ENCODE data around the gene GRM7. TPM values are rescaled to one million over a fixed set of nuclear protein-coding genes. Genes with fewer than 3 reads are reported as not detected.

GRM7 gene
- total RNA-seq, 2 experiments from 2014 or later: not detected

DNA sequence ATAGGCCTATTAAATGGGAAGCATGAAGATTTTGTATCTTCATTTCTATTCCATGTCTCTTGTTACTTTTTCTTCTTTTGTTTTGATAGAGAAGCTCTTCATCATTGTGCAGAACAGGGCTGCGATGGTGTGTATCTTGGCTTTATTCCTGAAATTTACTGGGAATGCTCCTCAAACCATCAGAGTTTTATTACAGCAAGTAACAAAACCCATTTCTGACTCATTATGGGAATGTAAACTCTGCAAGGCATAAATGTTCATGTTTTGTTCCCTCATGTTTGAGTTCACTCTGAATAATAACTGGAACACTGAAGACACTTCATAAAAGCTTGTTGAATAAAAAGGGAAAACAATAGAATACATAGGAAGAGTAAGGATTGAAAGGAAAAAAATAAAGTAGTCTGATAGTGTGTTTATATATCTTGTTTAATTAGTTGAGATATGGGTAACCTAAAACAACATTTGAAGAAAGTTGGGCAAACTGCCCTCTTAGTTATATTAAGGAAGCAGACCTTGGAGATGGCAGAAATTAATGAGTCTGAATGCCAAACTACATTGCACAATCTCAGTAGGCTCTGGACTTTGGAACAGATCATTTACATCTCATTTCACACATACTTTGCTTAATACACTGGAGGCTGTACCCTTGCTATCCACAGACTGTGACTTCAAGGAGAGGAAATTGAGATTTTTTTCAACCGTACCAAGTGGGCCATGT, 521.5 kb downstream of the GRM7 start:
- Mint-ChIP-seq H3K4me1 (ENCODE audit: low read depth) (no peaks in the 10 kb centered on the region), H3K4me3 (no peak overlapping the region), H3K27me3 (no peaks in the 10 kb centered on the region), H3K27ac (no peak overlapping the region), H3K9me3 (no peaks in the 10 kb centered on the region), H3K36me3 (ENCODE audit: low read depth) (no peaks in the 10 kb centered on the region)
- ChIA-PET CTCF (no interaction called here), POLR2A (no interaction called here)
- ATAC-seq: no peak
- TF ChIP-seq, protein P1, sequence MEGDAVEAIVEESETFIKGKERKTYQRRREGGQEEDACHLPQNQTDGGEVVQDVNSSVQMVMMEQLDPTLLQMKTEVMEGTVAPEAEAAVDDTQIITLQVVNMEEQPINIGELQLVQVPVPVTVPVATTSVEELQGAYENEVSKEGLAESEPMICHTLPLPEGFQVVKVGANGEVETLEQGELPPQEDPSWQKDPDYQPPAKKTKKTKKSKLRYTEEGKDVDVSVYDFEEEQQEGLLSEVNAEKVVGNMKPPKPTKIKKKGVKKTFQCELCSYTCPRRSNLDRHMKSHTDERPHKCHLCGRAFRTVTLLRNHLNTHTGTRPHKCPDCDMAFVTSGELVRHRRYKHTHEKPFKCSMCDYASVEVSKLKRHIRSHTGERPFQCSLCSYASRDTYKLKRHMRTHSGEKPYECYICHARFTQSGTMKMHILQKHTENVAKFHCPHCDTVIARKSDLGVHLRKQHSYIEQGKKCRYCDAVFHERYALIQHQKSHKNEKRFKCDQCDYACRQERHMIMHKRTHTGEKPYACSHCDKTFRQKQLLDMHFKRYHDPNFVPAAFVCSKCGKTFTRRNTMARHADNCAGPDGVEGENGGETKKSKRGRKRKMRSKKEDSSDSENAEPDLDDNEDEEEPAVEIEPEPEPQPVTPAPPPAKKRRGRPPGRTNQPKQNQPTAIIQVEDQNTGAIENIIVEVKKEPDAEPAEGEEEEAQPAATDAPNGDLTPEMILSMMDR (IDR thresholded peaks at IDR 0.05): no peak
- intact Hi-C loops (cut with micrococcal nuclease): no loop called here
- DNase-seq: no peak

- H3K27ac Mint-ChIP-seq: no peak overlapping the region
- ChIA-PET CTCF (no interaction called here), POLR2A (no interaction called here)
- no peak for DNase-seq
- no peaks in the 10 kb centered on the region for H3K27me3 Mint-ChIP-seq
- H3K36me3 Mint-ChIP-seq (ENCODE audit: low read depth): no peaks in the 10 kb centered on the region
- ATAC-seq: no peak
- H3K4me1 Mint-ChIP-seq (ENCODE audit: low read depth): no peaks in the 10 kb centered on the region
- H3K9me3 Mint-ChIP-seq: peaks cover 1% of the 10 kb centered on the region
- TF ChIP-seq, protein P1 (IDR thresholded peaks at IDR 0.05): no peak
- H3K4me3 Mint-ChIP-seq: no peak overlapping the region
- intact Hi-C loops (cut with micrococcal nuclease): no loop called here
Measured at GRCh38 chr3:7385635-7386034, 524.7 kb downstream of the GRM7 start.

DNA sequence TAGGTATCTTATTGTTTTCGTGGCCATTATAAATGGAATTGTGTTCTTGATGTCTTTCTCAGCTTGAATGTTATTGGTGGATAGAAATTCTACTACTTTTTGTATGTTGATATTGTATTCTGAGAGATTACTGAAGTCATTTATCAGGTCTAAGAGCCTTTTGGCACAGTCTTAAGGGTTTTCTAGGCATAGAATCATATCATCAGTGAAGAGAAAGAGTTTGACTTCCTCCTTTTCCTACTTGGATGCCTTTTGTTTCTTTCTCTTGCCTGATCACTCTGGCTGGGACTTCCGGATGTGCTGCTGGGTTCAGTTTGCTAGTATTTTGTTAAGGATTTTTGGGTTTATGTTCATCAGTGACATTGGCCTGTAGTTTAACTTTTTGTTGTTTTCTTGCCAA, 527.1 kb downstream of the GRM7 start:
- H3K9me3 Mint-ChIP-seq: peaks cover 1% of the 10 kb centered on the region
- H3K36me3 Mint-ChIP-seq (ENCODE audit: low read depth): no peaks in the 10 kb centered on the region
- no peak overlapping the region for H3K27ac Mint-ChIP-seq
- ATAC-seq: no peak
- POLR2A ChIA-PET: no interaction called here
- no peaks in the 10 kb centered on the region for H3K4me1 Mint-ChIP-seq (ENCODE audit: low read depth)
- TF ChIP-seq, protein P1 (IDR thresholded peaks at IDR 0.05): no peak
- intact Hi-C loops (cut with micrococcal nuclease): no loop called here
- DNase-seq: no peak
- H3K27me3 Mint-ChIP-seq: no peaks in the 10 kb centered on the region
- CTCF ChIA-PET: no interaction called here
- no peak overlapping the region for H3K4me3 Mint-ChIP-seq

GRCh38 chr3:7392206-7392605, 531.3 kb downstream of the GRM7 start:
- H3K4me3 Mint-ChIP-seq: no peak overlapping the region
- POLR2A ChIA-PET: no interaction called here
- TF ChIP-seq, protein P1 (IDR thresholded peaks at IDR 0.05): no peak
- H3K27ac Mint-ChIP-seq: no peak overlapping the region
- intact Hi-C loops (cut with micrococcal nuclease): no loop called here
- CTCF ChIA-PET: no interaction called here
- H3K9me3 Mint-ChIP-seq: peaks cover 1% of the 10 kb centered on the region
- no peaks in the 10 kb centered on the region for H3K4me1 Mint-ChIP-seq (ENCODE audit: low read depth)
- ATAC-seq (no peak), DNase-seq (no peak)
- no peaks in the 10 kb centered on the region for H3K36me3 Mint-ChIP-seq (ENCODE audit: low read depth)
- H3K27me3 Mint-ChIP-seq: no peaks in the 10 kb centered on the region

DNA sequence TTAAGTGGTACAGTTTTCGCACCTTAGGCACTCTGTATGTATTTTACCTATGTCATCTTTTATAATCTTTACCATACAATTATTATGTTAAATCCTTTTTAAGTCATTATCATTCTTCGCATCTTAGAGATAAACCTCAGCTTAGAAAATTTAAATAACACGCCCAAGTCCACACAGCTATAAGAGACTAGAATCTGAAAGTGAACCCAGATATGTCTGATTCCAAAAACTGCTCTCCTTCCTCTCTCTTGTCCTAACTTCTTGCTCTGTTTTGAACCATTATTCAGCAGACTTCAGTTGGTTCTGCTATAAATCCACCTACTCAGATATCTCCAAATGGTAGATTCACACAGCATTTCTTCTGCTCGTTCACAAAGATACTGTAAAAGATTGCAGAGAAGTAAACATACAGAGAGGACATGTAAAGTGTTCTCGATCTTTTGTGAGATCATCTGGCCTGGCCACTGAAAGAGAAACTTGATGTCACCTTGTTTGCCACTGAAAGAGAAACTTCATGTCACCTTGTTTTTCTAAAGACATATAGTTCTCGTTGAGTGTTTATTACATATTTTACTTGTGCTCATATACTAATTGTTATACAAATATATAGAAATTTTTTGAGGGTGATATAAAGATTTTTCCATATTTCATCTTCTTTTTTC, 533.2 kb downstream of the GRM7 start:
- intact Hi-C loops (cut with micrococcal nuclease): no loop called here
- no peak overlapping the region for H3K4me3 Mint-ChIP-seq
- H3K36me3 Mint-ChIP-seq (ENCODE audit: low read depth): no peaks in the 10 kb centered on the region
- ATAC-seq (no peak), DNase-seq (no peak)
- H3K27me3 Mint-ChIP-seq: no peaks in the 10 kb centered on the region
- H3K9me3 Mint-ChIP-seq: no peaks in the 10 kb centered on the region
- H3K4me1 Mint-ChIP-seq (ENCODE audit: low read depth): no peaks in the 10 kb centered on the region
- no peak overlapping the region for H3K27ac Mint-ChIP-seq
- TF ChIP-seq, protein P1 (IDR thresholded peaks at IDR 0.05): no peak
- ChIA-PET POLR2A (no interaction called here), CTCF (no interaction called here)
